Adipocyte (in vitro differentiated cells): ENCODE results near the gene CACNB2.
"Not testable (repeated sequence)": the region's sequence is repeated elsewhere in the genome, so short reads cannot be mapped to it uniquely, and the experiment has no call there.

Experiments
- DNase-seq: peaks from one replicate; pipeline ENCODE4 v3.0.0-alpha.2; 2015; ENCODE audit warnings: low read depth
- H3K27me3 ChIP-seq: replicated peaks from 2 replicates; pipeline ENCODE4 v1.7.0; 2013; ENCODE audit warnings: mild to moderate bottlenecking, low read length, moderate library complexity; ENCODE audit not compliant: control insufficient read depth, insufficient read depth
- H3K36me3 ChIP-seq: 2 replicates; pipeline ENCODE4 v1.7.0; 2013; ENCODE audit warnings: low read length, mild to moderate bottlenecking, moderate library complexity; ENCODE audit not compliant: control insufficient read depth, insufficient read depth, severe bottlenecking
- H3K4me1 ChIP-seq: 2 replicates; pipeline ENCODE4 v1.7.0; 2013; ENCODE audit warnings: mild to moderate bottlenecking, low read length, moderate library complexity; ENCODE audit not compliant: control insufficient read depth, insufficient read depth
- H3K4me3 ChIP-seq: 2 replicates; pipeline ENCODE4 v1.7.0; 2013; ENCODE audit warnings: mild to moderate bottlenecking, low read length, moderate library complexity
- H3K9ac ChIP-seq: 2 replicates; pipeline ENCODE4 v1.7.0; 2013; ENCODE audit warnings: mild to moderate bottlenecking, low read length, moderate library complexity
- H3K9me3 ChIP-seq: 2 replicates; pipeline ENCODE4 v1.7.0; 2013; ENCODE audit warnings: mild to moderate bottlenecking, low read length, moderate library complexity; ENCODE audit not compliant: control insufficient read depth

The CACNB2 gene

GRCh38 chr10:18557960-18558359 is 417.7 kb downstream of the CACNB2 start:
- Histone ChIP-seq H3K4me1 (no peaks in the 10 kb centered on the region), H3K9ac (no peak overlapping the region), H3K9me3 (peaks cover 4% of the 10 kb centered on the region), H3K4me3 (no peak overlapping the region), H3K27me3 (no peaks in the 10 kb centered on the region), H3K36me3 (peaks cover 21% of the 10 kb centered on the region)
- DNase-seq: no peak

- H3K4me3 ChIP-seq: no peak overlapping the region
- peaks cover 6% of the 10 kb centered on the region for H3K36me3 ChIP-seq
- peaks cover 4% of the 10 kb centered on the region for H3K9me3 ChIP-seq
- no peaks in the 10 kb centered on the region for H3K27me3 ChIP-seq
- H3K4me1 ChIP-seq: no peaks in the 10 kb centered on the region
- DNase-seq: no peak
- H3K9ac ChIP-seq: no peak overlapping the region
These were observed 421.8 kb downstream of the CACNB2 start for GRCh38 chr10:18561861-18562551.

DNA sequence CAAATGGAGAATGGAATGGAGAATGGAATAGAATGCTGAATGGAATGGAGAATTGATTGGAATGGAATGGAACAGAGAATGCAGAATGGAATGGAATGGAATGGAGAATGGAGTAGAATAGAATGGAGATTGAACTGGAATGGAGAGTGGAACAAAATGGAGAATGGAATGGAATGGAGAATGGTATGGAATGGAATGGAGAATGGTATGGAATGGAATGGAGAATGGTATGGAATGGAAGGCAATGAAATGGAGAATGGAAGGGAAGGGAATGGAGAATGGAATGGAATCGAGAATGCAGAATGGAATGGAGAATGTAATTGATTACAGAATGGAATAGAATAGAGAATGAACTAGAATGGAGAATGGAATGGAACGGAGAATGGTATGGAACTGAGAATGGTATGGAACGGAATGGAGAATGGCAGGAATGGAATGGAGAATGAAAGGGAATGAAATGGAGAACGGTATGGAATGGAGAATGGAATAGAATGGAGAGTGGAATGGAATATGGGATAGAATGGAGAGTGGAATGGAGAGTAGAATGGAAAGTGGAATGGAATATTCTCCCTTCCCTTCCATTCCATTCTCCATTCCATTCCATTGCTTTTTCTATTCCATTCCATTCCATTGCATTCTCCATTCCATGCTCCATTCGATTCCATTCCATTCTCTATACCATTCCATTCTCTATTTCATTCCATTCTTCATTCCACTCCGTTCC is 422.9 kb downstream of the CACNB2 start:
- H3K9ac ChIP-seq: no peak overlapping the region
- H3K4me1 ChIP-seq: no peaks in the 10 kb centered on the region
- peaks cover 4% of the 10 kb centered on the region for H3K9me3 ChIP-seq
- peaks cover 3% of the 10 kb centered on the region for H3K36me3 ChIP-seq
- H3K27me3 ChIP-seq: no peaks in the 10 kb centered on the region
- no peak for DNase-seq
- no peak overlapping the region for H3K4me3 ChIP-seq

GRCh38 chr10:18565006-18565405 is 424.8 kb downstream of the CACNB2 start:
- Histone ChIP-seq H3K4me1 (no peaks in the 10 kb centered on the region), H3K9me3 (no peaks in the 10 kb centered on the region), H3K9ac (no peak overlapping the region), H3K36me3 (no peaks in the 10 kb centered on the region), H3K27me3 (no peaks in the 10 kb centered on the region), H3K4me3 (no peak overlapping the region)
- no peak for DNase-seq

DNA sequence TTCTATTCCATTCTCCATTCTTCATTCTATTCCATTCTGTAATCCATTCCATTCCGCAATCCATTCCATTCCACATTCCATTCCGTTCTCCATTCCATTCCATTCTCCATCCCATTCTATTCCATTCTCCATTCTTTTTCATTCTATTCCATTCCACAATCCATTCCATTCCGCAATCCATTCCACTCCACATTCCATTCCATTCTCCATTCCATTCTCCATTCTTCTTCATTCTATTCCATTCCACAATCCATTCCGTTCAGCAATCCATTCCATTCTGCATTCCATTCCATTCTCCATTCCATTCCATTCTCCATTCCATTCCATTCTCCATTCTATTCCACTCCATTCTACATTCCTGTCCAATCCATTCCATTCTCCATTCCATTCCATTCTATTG is 426.0 kb downstream of the CACNB2 start:
- H3K36me3 ChIP-seq: no peaks in the 10 kb centered on the region
- H3K4me1 ChIP-seq: no peaks in the 10 kb centered on the region
- no peak overlapping the region for H3K4me3 ChIP-seq
- no peaks in the 10 kb centered on the region for H3K9me3 ChIP-seq
- no peak for DNase-seq
- H3K27me3 ChIP-seq: no peaks in the 10 kb centered on the region
- H3K9ac ChIP-seq: no peak overlapping the region

DNA sequence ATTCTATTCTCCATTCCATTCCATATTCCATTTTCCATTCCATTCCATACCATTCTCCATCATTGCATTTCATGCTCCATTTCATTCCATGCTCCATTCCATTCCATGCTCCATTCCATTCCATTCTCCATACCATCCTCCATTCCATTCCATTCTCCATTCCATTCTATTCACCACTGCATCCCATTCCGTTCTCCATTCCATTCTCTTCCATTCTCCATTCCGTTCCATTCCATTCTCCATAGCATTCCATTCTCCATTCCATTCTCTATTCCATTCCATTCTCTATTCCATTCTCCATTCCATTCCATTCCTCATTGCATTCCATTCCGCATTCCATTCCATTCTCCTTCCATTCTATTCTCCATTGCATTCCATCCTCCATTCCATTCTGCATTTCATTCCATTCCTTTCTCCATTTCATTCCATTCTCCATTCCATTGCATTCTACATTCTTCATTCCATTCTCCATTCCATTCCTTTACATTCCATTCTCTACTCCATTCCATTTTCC is 427.2 kb downstream of the CACNB2 start:
- DNase-seq: no peak
- H3K27me3 ChIP-seq: no peaks in the 10 kb centered on the region
- no peak overlapping the region for H3K4me3 ChIP-seq
- H3K9ac ChIP-seq: no peak overlapping the region
- no peaks in the 10 kb centered on the region for H3K36me3 ChIP-seq
- no peaks in the 10 kb centered on the region for H3K9me3 ChIP-seq
- H3K4me1 ChIP-seq: no peaks in the 10 kb centered on the region

GRCh38 chr10:18570386-18570785 is 430.2 kb downstream of the CACNB2 start:
- not testable (repeated sequence) for H3K4me3 ChIP-seq, H3K4me1 ChIP-seq, H3K9ac ChIP-seq, H3K9me3 ChIP-seq, H3K36me3 ChIP-seq, DNase-seq, H3K27me3 ChIP-seq

DNA sequence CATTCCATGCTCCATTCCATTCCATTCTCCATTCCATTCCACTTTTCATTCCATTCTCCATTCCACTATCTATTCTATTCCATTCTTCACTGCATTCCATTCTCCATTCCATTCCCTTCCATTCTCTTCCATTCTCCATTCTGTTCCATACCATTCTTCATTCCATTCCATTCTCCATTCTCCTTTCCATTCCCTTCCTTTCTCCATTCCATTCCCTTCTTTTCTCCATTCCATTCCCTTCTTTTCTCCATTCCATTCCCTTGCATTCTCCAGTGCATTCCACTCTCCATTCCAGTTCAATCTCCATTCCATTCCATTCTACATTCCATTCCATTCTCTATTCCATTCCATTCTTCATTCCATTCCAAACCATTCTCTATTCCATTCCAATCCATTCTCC is 430.9 kb downstream of the CACNB2 start:
- H3K9me3 ChIP-seq: no peaks in the 10 kb centered on the region
- DNase-seq: no peak

DNA sequence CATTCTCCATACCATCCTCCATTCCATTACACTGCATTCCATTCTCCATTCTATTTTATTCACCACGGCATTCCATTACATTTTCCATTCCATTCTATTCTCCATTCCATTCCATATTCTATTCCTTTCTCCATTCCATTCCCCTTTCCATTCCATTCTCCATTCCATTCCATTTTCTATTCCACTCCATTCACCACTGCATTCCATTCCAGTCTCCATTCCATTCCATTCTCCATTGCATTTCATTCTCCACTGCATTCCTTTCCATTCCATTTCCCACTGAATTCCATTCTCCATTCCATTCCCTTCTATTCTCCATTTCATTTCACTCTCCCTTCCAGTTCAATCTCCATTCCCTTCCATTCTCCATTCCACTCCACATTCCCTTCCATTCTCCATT is 431.6 kb downstream of the CACNB2 start:
- no peaks in the 10 kb centered on the region for H3K27me3 ChIP-seq
- no peaks in the 10 kb centered on the region for H3K9me3 ChIP-seq
- H3K9ac ChIP-seq: no peak overlapping the region
- no peaks in the 10 kb centered on the region for H3K36me3 ChIP-seq
- no peak for DNase-seq
- no peaks in the 10 kb centered on the region for H3K4me1 ChIP-seq
- H3K4me3 ChIP-seq: no peak overlapping the region

More for the DNA sequence above, 430.9 kb downstream of the CACNB2 start:
- no peaks in the 10 kb centered on the region for H3K4me1 ChIP-seq
- H3K27me3 ChIP-seq: no peaks in the 10 kb centered on the region
- H3K4me3 ChIP-seq: no peak overlapping the region
- no peak overlapping the region for H3K9ac ChIP-seq
- H3K36me3 ChIP-seq: no peaks in the 10 kb centered on the region

DNA sequence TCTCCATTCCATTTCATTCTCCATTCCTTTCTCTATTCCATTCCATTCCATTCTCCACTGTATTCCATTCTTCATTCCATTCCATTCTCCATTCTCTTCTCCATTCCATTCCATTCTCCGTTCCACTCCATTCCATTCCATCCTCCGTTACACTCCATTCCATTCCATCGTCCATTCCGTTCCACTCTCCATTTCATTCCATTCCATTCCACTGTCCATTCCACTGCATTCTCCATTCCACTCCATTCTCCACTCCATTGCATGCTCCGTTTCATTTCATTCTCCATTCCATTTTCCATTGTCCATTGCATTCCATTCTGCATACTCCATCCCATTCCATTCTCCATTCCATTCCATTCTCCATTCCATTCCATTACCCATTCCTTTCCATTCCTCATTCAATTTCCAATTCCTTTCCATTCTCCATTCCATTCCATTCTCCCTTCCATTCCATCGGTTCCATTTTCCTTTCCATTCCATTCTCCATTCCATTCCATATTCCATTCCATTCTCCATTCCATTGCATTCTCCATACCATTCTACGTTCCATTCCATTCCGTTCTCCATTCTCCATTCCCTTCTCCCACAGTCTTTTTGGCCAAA is 432.8 kb downstream of the CACNB2 start:
- DNase-seq: no peak
- Histone ChIP-seq H3K9me3 (peaks cover 6% of the 10 kb centered on the region), H3K4me1 (no peaks in the 10 kb centered on the region), H3K36me3 (no peaks in the 10 kb centered on the region), H3K4me3 (no peak overlapping the region), H3K9ac (no peak overlapping the region), H3K27me3 (no peaks in the 10 kb centered on the region)

DNA sequence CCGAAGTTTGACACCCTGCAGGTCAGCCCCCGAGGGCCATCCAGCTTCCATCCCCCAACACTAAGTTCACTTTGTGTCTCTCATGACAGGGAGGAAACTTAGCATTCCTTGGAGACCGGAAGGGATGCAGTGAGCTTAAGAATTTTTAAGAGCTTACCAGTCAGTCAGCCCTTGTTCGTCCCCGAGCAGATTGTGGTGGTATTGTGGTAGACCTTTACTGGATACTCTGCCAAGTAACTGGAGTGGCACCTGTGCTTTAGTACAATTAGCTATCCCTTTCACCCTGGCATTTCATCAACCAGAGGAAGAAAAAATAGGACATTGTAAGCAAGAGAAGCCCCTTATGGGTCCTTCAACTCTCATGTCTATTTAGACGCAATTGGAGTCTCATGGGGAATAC is 436.4 kb downstream of the CACNB2 start:
- DNase-seq: no peak
- H3K9ac ChIP-seq: no peak overlapping the region
- H3K4me3 ChIP-seq: no peak overlapping the region
- peaks cover 12% of the 10 kb centered on the region for H3K9me3 ChIP-seq
- H3K36me3 ChIP-seq: peaks cover 3% of the 10 kb centered on the region
- H3K27me3 ChIP-seq: no peaks in the 10 kb centered on the region
- H3K4me1 ChIP-seq: no peaks in the 10 kb centered on the region
